Fibroblast of lung (primary cell): ENCODE data around the gene PHF21A. TPM values are rescaled to one million over a fixed set of nuclear protein-coding genes. Genes with fewer than 3 reads are reported as not detected.
"Not testable (repeated sequence)": the region's sequence is repeated elsewhere in the genome, so short reads cannot be mapped to it uniquely, and the experiment has no call there.

Experiments
- DNase-seq, 2 donors: peaks; one replicate each; pipeline versions ENCODE4 v3.0.0 to v3.0.0-alpha.2; 2010; ENCODE audit warnings: low read depth in 2 of 2
- H2AFZ ChIP-seq: 2 replicates; pipeline ENCODE4 v1.5.1; 2012; ENCODE audit warnings: low read length, control low read depth, inconsistent platforms
- H3K27ac ChIP-seq: 2 replicates; pipeline ENCODE4 v1.5.1; 2011; ENCODE audit warnings: low read length, control low read depth; ENCODE audit not compliant: insufficient read depth
- H3K27me3 ChIP-seq: 2 replicates; pipeline ENCODE4 v1.5.1; 2011; ENCODE audit warnings: mild to moderate bottlenecking, low read length; ENCODE audit not compliant: control insufficient read depth, insufficient read depth
- H3K36me3 ChIP-seq: 2 replicates; pipeline ENCODE4 v1.5.1; 2011; ENCODE audit warnings: low read length; ENCODE audit not compliant: control insufficient read depth, insufficient read depth
- H3K4me1 ChIP-seq: 2 replicates; pipeline ENCODE4 v1.5.1; 2011; ENCODE audit warnings: low read length; ENCODE audit not compliant: control insufficient read depth, insufficient read depth; ENCODE audit errors: extremely low read depth
- H3K4me2 ChIP-seq: 2 replicates; pipeline ENCODE4 v1.5.1; 2011; ENCODE audit warnings: low read length, control low read depth; ENCODE audit not compliant: insufficient read depth; ENCODE audit errors: extremely low read depth
- H3K4me3 ChIP-seq, 4 experiments: fragments of 200-600 bp in 1 of 4; sonication (generic) in 1 of 4; replicated peaks in 1 of 4; 2 replicates each; pipeline ENCODE4 v1.5.1; 2011 to 2016; ENCODE audit warnings: low read length in 4 of 4, low read depth in 3 of 4, mild to moderate bottlenecking in 3 of 4, control low read depth in 2 of 4, inconsistent platforms in 1 of 4, mixed read lengths in 1 of 4; ENCODE audit not compliant: insufficient read depth in 1 of 4; ENCODE audit errors: control extremely low read depth in 1 of 4
- H3K79me2 ChIP-seq: 2 replicates; pipeline ENCODE4 v1.5.1; 2012; ENCODE audit warnings: mild to moderate bottlenecking, low read length, inconsistent platforms; ENCODE audit not compliant: control insufficient read depth, insufficient read depth
- H3K9ac ChIP-seq: 2 replicates; pipeline ENCODE4 v1.5.1; 2011; ENCODE audit warnings: mild to moderate bottlenecking, low read length, control low read depth; ENCODE audit not compliant: insufficient read depth
- H3K9me3 ChIP-seq: 2 replicates; pipeline ENCODE4 v1.5.1; 2012; ENCODE audit warnings: low read depth, low read length; ENCODE audit not compliant: control insufficient read depth, insufficient read depth
- H4K20me1 ChIP-seq: 2 replicates; pipeline ENCODE4 v1.5.1; 2011; ENCODE audit warnings: low read length; ENCODE audit not compliant: control insufficient read depth, insufficient read depth; ENCODE audit errors: extremely low read depth
- CTCF ChIP-seq, 2 donors: IDR thresholded peaks in 1 of 2; conservative IDR thresholded peaks in 1 of 2; 1 replicate in 1 of 2; 2 replicates in 1 of 2; pipeline ENCODE4 v1.5.1; 2011 to 2012; ENCODE audit warnings: low read length in 2 of 2, control low read depth in 1 of 2, inconsistent platforms in 1 of 2, low read depth in 1 of 2, mild to moderate bottlenecking in 1 of 2
- EZH2 ChIP-seq: IDR thresholded peaks from 2 replicates; pipeline ENCODE4 v1.5.1; 2012; ENCODE audit warnings: low read length, control low read depth, mild to moderate bottlenecking; ENCODE audit errors: missing control alignments
- polyA plus RNA-seq, 2 donors: library from polyadenylated mRNA; depleted of rRNA in 1 of 2; stranded (reverse) in 1 of 2; unstranded in 1 of 2; fragments of >200 nt; gene quantifications; 2 replicates each; pipeline ENCODE4 v1.2.1, GENCODE V29; 2011 to 2012; ENCODE audit warnings: missing spikeins in 1 of 2
- total RNA-seq: library from RNA; depleted of rRNA; stranded (reverse); fragments of >200 nt; gene quantifications from 2 replicates; pipeline ENCODE4 v1.2.1, GENCODE V29; 2014

PHF21A gene
- total and polyA plus RNA-seq, 2 donors (not counting 1 experiment from before 2014, with no cell fraction given): 18.5 to 21.0 TPM

DNA sequence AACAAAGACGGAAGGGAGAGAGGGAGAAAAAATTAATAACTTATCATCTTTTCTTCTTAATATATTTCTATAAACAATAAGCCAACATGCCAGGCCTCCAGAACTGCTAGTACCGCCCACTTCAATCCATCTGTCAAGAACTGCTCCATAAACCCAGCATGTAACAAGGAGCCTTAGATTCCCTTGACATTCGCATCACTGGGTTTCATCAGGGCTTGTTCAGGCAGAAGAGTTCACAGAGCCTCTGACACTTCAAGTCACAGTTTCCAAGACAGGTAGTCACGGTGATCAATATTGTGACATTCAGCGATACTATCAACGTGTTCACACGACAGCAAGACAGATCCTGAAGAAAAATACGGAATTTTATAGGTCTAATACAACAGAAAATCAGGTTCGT lies 137.1 kb downstream of the PHF21A start:
- Histone ChIP-seq H3K9ac (no peak overlapping the region), H3K27ac (no peak overlapping the region), H3K79me2 (no peaks in the 10 kb centered on the region), H3K36me3 (no peaks in the 10 kb centered on the region), H4K20me1 (no peaks in the 10 kb centered on the region), H3K9me3 (no peaks in the 10 kb centered on the region), H3K4me2 (no peak overlapping the region), H3K27me3 (no peaks in the 10 kb centered on the region), H3K4me3 (no peak overlapping the region), H3K4me1 (no peaks in the 10 kb centered on the region), H2AFZ (no peak overlapping the region)
- TF ChIP-seq EZH2 (no peak), CTCF (conservative IDR thresholded peaks at IDR 0.05 in 1 of 2, IDR thresholded peaks at IDR 0.05 in 1 of 2; ENCODE audit: low read depth in 1 of 2, low read length in 2 of 2) (no peak)
- peak in 1 of 2 donors; percentile 9 for DNase-seq

DNA sequence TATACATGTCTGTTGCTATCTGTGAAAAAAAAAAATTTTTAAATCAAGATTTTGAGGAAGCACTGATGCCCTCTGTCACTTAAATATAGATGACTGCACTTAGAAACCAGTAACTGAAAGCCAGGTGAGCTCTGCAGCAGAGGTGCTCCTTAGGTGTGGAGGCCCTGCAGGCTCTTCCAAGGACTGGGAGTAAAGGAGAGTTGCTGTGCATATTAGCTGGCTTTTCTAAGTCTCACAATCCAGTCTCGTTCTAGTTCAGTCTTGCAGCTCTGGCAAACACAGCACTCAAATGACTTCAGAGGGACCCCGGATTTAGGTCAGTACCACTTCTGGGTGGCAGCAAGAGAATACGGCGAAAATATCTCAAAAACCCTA lies 137.8 kb downstream of the PHF21A start:
- no peak overlapping the region for H2AFZ ChIP-seq
- H4K20me1 ChIP-seq: no peaks in the 10 kb centered on the region
- no peak overlapping the region for H3K9ac ChIP-seq
- no peak overlapping the region for H3K27ac ChIP-seq
- H3K9me3 ChIP-seq: no peaks in the 10 kb centered on the region
- no peak overlapping the region for H3K4me2 ChIP-seq
- no peaks in the 10 kb centered on the region for H3K4me1 ChIP-seq
- H3K27me3 ChIP-seq: no peaks in the 10 kb centered on the region
- no peak overlapping the region for H3K4me3 ChIP-seq
- no peaks in the 10 kb centered on the region for H3K79me2 ChIP-seq
- TF ChIP-seq EZH2 (no peak), CTCF (conservative IDR thresholded peaks at IDR 0.05 in 1 of 2, IDR thresholded peaks at IDR 0.05 in 1 of 2; ENCODE audit: low read depth in 1 of 2, low read length in 2 of 2) (no peak)
- DNase-seq: no peak
- no peaks in the 10 kb centered on the region for H3K36me3 ChIP-seq

GRCh38 chr11:45982656-45983470 lies 138.4 kb downstream of the PHF21A start:
- H2AFZ ChIP-seq: no peak overlapping the region
- no peak overlapping the region for H3K4me3 ChIP-seq
- H3K9ac ChIP-seq: no peak overlapping the region
- H3K9me3 ChIP-seq: no peaks in the 10 kb centered on the region
- H3K27me3 ChIP-seq: no peaks in the 10 kb centered on the region
- TF ChIP-seq EZH2: no peak
- no peak for TF ChIP-seq CTCF (conservative IDR thresholded peaks at IDR 0.05 in 1 of 2, IDR thresholded peaks at IDR 0.05 in 1 of 2; ENCODE audit: low read depth in 1 of 2, low read length in 2 of 2)
- no peaks in the 10 kb centered on the region for H3K4me1 ChIP-seq
- no peaks in the 10 kb centered on the region for H3K36me3 ChIP-seq
- H3K4me2 ChIP-seq: peak overlapping the region; percentile 20
- no peaks in the 10 kb centered on the region for H4K20me1 ChIP-seq
- H3K79me2 ChIP-seq: no peaks in the 10 kb centered on the region
- peak; percentile 75 to 93 for DNase-seq
- peak overlapping the region; percentile 2 for H3K27ac ChIP-seq

DNA sequence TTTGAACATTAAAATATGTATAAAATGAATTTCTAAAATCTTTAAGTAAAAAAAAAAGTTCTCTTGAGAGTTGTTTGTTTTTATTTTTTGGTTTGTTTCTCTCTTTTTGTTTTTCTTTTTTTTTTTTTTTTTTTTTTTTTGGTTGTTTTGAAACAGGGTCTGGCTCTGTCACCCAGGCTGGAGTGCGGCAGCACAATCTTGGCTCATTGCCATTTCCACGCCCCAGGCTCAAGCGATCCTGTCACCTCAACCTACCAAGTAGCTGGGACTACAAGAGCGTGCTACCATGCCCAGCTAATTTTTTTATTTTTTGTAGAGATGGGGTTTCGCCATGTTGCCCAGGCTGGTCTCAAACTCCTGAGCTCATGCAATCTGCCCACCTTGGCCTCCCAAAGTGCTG lies 139.4 kb downstream of the PHF21A start:
- not testable (repeated sequence) for H3K27ac ChIP-seq, H3K9me3 ChIP-seq, H3K9ac ChIP-seq, H3K4me3 ChIP-seq, H3K4me1 ChIP-seq, H3K36me3 ChIP-seq, H2AFZ ChIP-seq, DNase-seq, H4K20me1 ChIP-seq, H3K27me3 ChIP-seq, H3K4me2 ChIP-seq, H3K79me2 ChIP-seq
